Fibroblast of the aortic adventitia (primary cell): Measurements from ENCODE around the gene IKZF1. TPM values are rescaled to one million over a fixed set of nuclear protein-coding genes. Genes with fewer than 3 reads are reported as not detected.

Experiments used
- DNase-seq: peaks from one replicate; pipeline ENCODE4 v3.0.0-alpha.2; 2010; ENCODE audit warnings: low read depth
- H3K4me3 ChIP-seq: 2 replicates; pipeline ENCODE4 v1.5.1; 2011; ENCODE audit warnings: low read depth, mild to moderate bottlenecking, control low read depth, low read length, moderate library complexity
- total RNA-seq: library from RNA; depleted of rRNA; stranded (reverse); fragments of >200 nt; gene quantifications from 2 replicates; pipeline ENCODE4 v1.2.3, GENCODE V29; 2012; ENCODE audit warnings: low replicate concordance
- TF ChIP-seq, protein P1 (sequence below): IDR thresholded peaks from 2 replicates; pipeline ENCODE4 v1.5.1; 2011; ENCODE audit warnings: mild to moderate bottlenecking, low read length, control low read depth, inconsistent platforms; ENCODE audit not compliant: insufficient read depth

IKZF1 gene
- total RNA-seq, 1 donor = not detected

DNA sequence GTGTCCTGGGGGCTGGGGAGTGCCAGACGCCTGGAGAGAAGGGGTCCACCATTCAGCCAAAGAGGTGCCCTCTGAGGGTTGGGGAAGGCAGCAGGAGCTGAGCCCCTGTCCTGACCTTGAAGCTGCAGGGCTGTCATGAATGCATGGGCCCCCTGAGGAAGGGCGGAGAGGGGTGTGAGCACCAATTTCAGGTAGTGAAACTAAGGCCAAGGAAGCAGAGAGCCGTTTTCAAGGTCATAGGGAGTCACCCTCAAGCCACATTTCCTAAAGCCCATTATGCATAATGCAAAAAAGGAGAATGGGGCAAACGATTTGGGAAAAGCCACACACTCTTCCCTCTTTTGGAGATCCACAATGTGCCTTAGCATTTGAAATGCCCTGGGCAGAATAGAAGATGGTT lies 108.5 kb downstream of the IKZF1 start:
- TF ChIP-seq, protein P1, sequence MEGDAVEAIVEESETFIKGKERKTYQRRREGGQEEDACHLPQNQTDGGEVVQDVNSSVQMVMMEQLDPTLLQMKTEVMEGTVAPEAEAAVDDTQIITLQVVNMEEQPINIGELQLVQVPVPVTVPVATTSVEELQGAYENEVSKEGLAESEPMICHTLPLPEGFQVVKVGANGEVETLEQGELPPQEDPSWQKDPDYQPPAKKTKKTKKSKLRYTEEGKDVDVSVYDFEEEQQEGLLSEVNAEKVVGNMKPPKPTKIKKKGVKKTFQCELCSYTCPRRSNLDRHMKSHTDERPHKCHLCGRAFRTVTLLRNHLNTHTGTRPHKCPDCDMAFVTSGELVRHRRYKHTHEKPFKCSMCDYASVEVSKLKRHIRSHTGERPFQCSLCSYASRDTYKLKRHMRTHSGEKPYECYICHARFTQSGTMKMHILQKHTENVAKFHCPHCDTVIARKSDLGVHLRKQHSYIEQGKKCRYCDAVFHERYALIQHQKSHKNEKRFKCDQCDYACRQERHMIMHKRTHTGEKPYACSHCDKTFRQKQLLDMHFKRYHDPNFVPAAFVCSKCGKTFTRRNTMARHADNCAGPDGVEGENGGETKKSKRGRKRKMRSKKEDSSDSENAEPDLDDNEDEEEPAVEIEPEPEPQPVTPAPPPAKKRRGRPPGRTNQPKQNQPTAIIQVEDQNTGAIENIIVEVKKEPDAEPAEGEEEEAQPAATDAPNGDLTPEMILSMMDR = no peak
- no peak overlapping the region for H3K4me3 ChIP-seq
- no peak for DNase-seq

DNA sequence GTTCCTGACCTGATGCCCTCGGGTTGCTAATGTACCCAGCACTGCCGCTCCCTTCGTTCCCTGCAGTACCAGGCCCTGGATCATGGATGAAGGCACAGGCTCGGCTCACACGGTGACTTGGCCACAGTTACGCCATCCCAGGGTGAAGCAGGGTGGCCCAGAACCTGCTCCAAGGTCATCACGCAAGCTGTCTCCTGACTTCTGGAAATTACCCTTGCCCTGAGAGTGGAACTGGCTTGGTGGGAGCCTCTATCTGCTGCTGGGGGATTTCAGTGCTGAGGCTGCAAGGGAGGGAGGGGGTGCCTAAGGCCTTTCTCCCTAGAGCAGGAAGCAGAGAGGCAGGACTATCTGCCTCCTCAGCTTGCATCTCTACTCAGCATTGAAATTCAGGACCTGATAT lies 109.0 kb downstream of the IKZF1 start:
- no peak for DNase-seq
- no peak overlapping the region for H3K4me3 ChIP-seq
- TF ChIP-seq, protein P1 = no peak

DNA sequence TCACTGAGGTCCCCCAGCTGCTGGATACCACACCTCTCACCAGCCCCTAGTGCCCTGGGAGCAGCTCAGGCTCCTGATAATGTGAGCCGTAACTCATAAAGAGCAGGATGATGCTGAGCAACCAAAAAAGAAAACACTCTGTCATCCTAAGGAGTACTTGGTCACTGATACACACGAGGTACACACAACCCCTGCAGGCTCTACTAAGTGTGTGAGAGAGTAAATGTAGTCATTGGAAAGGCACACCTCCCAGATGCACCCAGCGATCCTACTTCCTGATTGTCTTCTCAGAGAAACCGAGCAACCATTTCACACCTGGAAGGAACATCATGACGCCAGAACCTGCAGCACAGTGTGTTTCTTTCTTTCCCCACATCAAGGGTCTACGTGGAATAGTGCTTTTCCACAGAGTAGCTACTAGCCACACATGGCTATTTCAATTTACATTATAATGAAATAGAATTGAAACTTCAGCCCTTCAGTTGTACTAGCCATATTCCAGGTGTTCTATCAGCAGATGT lies 111.4 kb downstream of the IKZF1 start:
- no peak for DNase-seq
- H3K4me3 ChIP-seq = no peak overlapping the region
- TF ChIP-seq, protein P1 = no peak

DNA sequence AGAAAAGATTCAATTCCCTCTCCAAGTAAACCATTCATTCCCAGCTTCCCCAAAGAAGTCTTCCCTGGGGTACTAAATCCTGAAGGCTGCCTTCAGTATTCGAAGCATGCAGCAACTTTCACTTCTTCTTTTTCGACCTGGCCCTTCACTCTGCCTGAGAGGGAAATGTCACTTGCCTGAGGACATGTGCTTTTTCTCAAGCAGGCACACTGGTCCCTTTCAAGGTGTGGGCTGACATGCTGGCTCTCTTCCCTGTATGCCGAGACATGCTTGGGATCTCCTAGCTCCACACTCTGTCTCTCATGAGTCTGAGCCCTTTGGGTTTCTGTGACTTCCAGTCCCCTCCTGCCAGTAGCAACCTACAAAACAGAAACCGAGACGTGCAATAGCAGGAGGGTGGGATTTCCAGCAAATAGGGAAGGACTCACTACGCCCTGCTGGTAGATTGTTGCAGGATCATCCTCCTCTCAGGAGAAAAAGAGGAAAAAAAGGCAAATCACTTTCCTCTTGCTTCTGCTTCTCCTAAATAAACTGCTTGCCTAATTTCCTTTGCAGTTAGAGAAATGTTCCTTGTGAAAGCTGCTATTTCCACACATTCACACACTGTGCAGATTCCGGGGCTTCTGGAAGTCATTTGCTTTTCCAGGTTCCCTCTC lies 112.1 kb downstream of the IKZF1 start:
- DNase-seq = no peak

DNA sequence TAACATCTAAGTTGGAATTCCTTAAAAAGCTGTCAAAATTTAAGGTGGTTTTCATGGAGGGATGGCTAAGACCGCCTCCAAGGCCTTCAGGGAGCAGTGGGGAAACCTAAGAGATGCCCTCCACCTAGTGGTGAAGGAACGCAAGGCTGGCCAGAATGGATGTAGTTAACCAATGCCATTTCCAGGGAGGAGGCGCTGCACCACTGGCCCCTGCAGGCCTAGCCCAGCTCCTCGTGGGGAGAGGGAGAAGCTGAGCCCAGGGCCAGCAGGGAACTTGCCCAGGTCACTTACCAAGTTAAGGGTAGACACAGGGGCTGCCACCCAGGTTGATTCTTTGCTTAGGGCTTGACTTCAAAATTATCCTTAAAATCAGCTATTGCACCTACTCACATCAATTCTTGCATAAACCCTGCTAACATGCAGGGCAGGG lies 113.6 kb downstream of the IKZF1 start:
- TF ChIP-seq, protein P1 = peak; percentile 92
- H3K4me3 ChIP-seq = no peak overlapping the region
- DNase-seq = peak; percentile 77

More for the DNA sequence above, 112.1 kb downstream of the IKZF1 start:
- no peak overlapping the region for H3K4me3 ChIP-seq
- TF ChIP-seq, protein P1 = no peak

DNA sequence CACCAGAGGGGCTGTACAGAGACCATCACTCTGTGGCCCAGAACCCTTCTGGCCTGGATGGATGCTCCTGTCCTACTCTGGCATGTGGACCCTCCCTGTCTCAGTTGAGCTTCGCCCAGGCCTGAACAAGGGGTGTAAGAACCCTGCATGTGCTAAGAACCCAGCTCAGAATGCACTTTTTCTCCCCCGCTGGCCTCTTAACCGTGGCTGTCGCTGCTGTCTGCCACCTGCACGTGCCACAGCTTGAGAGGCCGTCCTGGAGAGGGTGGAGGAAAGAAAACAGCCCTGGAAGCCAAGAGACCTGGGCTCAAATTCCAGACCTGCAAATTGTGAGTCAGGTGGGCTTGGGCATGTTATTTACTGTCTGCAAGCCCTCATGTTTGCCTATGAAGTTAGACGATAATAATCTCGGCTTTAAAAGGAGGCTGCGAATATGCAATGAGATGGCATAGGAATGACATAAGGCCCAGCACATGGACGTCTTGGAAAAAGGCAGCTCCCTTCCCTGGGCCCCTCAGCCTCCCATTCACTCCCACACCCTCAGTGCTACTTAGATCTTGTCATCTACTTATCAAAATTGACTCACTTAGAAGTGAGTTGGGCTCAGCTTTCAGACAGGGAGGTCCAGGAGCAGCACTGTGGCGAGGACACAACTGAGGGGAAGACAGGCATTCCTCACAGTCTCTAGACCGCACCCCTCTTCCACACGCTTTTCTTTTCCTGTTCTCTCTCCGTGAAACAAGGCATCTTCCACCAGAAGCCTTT lies 114.2 kb downstream of the IKZF1 start:
- DNase-seq = no peak
- TF ChIP-seq, protein P1 = no peak
- H3K4me3 ChIP-seq = no peak overlapping the region
